Osteoblast (primary cell): ENCODE results near the gene PELI1. TPM values are rescaled to one million over a fixed set of nuclear protein-coding genes. Genes with fewer than 3 reads are reported as not detected.

Source experiments
- DNase-seq: peaks from one replicate; pipeline ENCODE4 v3.0.0; 2011; ENCODE audit warnings: low spot score, mixed read lengths; ENCODE audit not compliant: insufficient read length; ENCODE audit errors: missing footprints
- H2AFZ ChIP-seq: 2 replicates; pipeline ENCODE4 v1.6.0; 2011; ENCODE audit warnings: mild to moderate bottlenecking, low read length
- H3K27ac ChIP-seq: 2 replicates; pipeline ENCODE4 v1.5.1; 2011; ENCODE audit warnings: mild to moderate bottlenecking, low read depth, low read length, moderate library complexity
- H3K27me3 ChIP-seq: 2 replicates; pipeline ENCODE4 v1.6.0; 2012; ENCODE audit warnings: mild to moderate bottlenecking, control low read depth, inconsistent platforms, low read length, moderate library complexity; ENCODE audit not compliant: insufficient read depth
- H3K36me3 ChIP-seq: 2 replicates; pipeline ENCODE4 v1.5.1; 2011; ENCODE audit warnings: mild to moderate bottlenecking, low read length, control low read depth, moderate library complexity; ENCODE audit not compliant: insufficient read depth
- H3K4me1 ChIP-seq: 2 replicates; pipeline ENCODE4 v1.5.1; 2011; ENCODE audit warnings: mild to moderate bottlenecking, low read length, control low read depth, moderate library complexity; ENCODE audit not compliant: insufficient read depth
- H3K4me2 ChIP-seq: 2 replicates; pipeline ENCODE4 v1.6.0; 2011; ENCODE audit warnings: mild to moderate bottlenecking, low read length; ENCODE audit not compliant: insufficient read depth
- H3K4me3 ChIP-seq: fragments of 200-600 bp; sonication (generic); 3 replicates; pipeline ENCODE4 v1.5.1; 2012; ENCODE audit warnings: mild to moderate bottlenecking, low read length, inconsistent platforms; ENCODE audit not compliant: insufficient read depth
- H3K79me2 ChIP-seq: 2 replicates; pipeline ENCODE4 v1.6.0; 2012; ENCODE audit warnings: mild to moderate bottlenecking, low read length, control low read depth, inconsistent platforms; ENCODE audit not compliant: insufficient read depth
- H3K9me3 ChIP-seq: 2 replicates; pipeline ENCODE4 v1.5.1; 2011; ENCODE audit warnings: low read depth, low read length, control low read depth
- H4K20me1 ChIP-seq: 2 replicates; pipeline ENCODE4 v1.6.0; 2012; ENCODE audit warnings: mild to moderate bottlenecking, low read length, control low read depth; ENCODE audit not compliant: insufficient read depth
- CTCF ChIP-seq: IDR thresholded peaks from 2 replicates; pipeline ENCODE4 v1.5.1; 2011; ENCODE audit warnings: mild to moderate bottlenecking, low read depth, low read length, moderate library complexity; ENCODE audit errors: extremely low read depth
- total RNA-seq: library from RNA; depleted of rRNA; stranded (reverse); fragments of >200 nt; gene quantifications from 2 replicates; pipeline ENCODE4 v1.2.3, GENCODE V29; 2012

The PELI1 gene
- total RNA-seq, 1 donor: 5.1 TPM

GRCh38 chr2:64126601-64127000 is 17.6 kb downstream of the PELI1 start:
- no peak overlapping the region for H3K27ac ChIP-seq
- no peak overlapping the region for H3K4me3 ChIP-seq
- no peaks in the 10 kb centered on the region for H3K4me1 ChIP-seq
- no peaks in the 10 kb centered on the region for H3K27me3 ChIP-seq
- H3K36me3 ChIP-seq: no peaks in the 10 kb centered on the region
- no peaks in the 10 kb centered on the region for H3K9me3 ChIP-seq
- H4K20me1 ChIP-seq: no peaks in the 10 kb centered on the region
- H3K4me2 ChIP-seq: no peak overlapping the region
- DNase-seq: no peak
- H2AFZ ChIP-seq: no peak overlapping the region
- peaks cover 5% of the 10 kb centered on the region for H3K79me2 ChIP-seq
- TF ChIP-seq CTCF: no peak

GRCh38 chr2:64124571-64124970 is 19.6 kb downstream of the PELI1 start:
- Histone ChIP-seq H3K27me3 (no peaks in the 10 kb centered on the region), H3K36me3 (no peaks in the 10 kb centered on the region), H3K4me3 (no peak overlapping the region), H3K79me2 (peaks cover 5% of the 10 kb centered on the region), H3K9me3 (no peaks in the 10 kb centered on the region), H3K4me2 (no peak overlapping the region), H3K27ac (no peak overlapping the region), H2AFZ (no peak overlapping the region), H4K20me1 (no peaks in the 10 kb centered on the region), H3K4me1 (no peaks in the 10 kb centered on the region)
- no peak for DNase-seq
- TF ChIP-seq CTCF: no peak

- DNase-seq: no peak
- H3K36me3 ChIP-seq: no peaks in the 10 kb centered on the region
- H3K27me3 ChIP-seq: no peaks in the 10 kb centered on the region
- H3K4me3 ChIP-seq: no peak overlapping the region
- no peak overlapping the region for H3K4me2 ChIP-seq
- no peak for TF ChIP-seq CTCF
- H3K79me2 ChIP-seq: peaks cover 5% of the 10 kb centered on the region
- no peak overlapping the region for H2AFZ ChIP-seq
- H3K4me1 ChIP-seq: no peaks in the 10 kb centered on the region
- H3K27ac ChIP-seq: no peak overlapping the region
- no peaks in the 10 kb centered on the region for H4K20me1 ChIP-seq
- no peaks in the 10 kb centered on the region for H3K9me3 ChIP-seq
Measured at GRCh38 chr2:64124168-64124567, 20.1 kb downstream of the PELI1 start.

GRCh38 chr2:64123740-64124139 is 20.5 kb downstream of the PELI1 start:
- H3K27me3 ChIP-seq: no peaks in the 10 kb centered on the region
- H3K27ac ChIP-seq: no peak overlapping the region
- no peak overlapping the region for H2AFZ ChIP-seq
- H4K20me1 ChIP-seq: no peaks in the 10 kb centered on the region
- H3K36me3 ChIP-seq: no peaks in the 10 kb centered on the region
- no peaks in the 10 kb centered on the region for H3K4me1 ChIP-seq
- H3K4me3 ChIP-seq: no peak overlapping the region
- H3K9me3 ChIP-seq: no peaks in the 10 kb centered on the region
- no peak for TF ChIP-seq CTCF
- H3K79me2 ChIP-seq: peaks cover 5% of the 10 kb centered on the region
- no peak for DNase-seq
- H3K4me2 ChIP-seq: no peak overlapping the region
